Kidney capillary endothelial cell (primary cell): ENCODE data around the gene NTHL1.
"Not testable (repeated sequence)": the region's sequence is repeated elsewhere in the genome, so short reads cannot be mapped to it uniquely, and the experiment has no call there.

Experiments used
- DNase-seq: peaks from one replicate; pipeline ENCODE4 v3.0.0-alpha.2; 2018; ENCODE audit warnings: low spot score

The NTHL1 gene

GRCh38 chr16:2040787-2041522 lies 6.7 kb downstream of the NTHL1 start:
- no peak for DNase-seq

- DNase-seq, result no peak
These were observed 7.4 kb downstream of the NTHL1 start for GRCh38 chr16:2040041-2040786.

DNA sequence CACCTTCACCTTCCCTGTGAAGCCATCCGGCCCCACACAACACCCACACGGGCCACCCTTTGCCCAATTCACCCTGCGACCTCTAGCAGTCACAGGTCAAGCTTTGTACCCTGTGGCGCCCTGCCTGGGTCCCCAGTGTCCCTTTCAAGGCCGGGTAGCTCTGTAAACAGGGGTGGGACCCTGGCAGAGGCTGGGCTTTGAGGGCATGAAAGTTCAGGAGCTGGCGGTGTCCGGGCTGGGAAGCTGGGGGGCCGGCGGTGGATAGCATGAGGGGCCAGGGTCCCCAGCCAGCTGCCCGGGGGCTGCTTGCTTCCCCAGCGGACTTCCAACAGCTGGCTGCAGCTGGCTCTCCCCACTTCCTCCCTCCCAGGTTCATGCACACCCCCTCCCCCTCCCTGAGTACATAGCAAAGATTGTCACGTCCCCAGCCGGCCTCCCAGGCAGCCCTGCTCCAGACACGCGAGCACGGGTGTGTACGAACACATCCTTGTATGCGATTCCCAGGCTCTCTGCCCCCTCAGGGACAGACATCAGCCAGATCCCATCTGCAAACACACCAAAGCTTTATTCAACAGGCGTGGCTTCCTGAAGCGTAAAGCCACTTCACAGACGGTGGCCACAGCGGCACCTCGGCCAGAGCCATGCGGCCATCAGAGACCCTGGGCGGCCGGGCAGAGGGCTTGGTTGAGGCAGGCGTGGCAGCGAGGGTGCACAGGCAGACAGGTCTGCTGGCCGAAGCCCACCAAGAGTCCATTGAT lies 8.2 kb downstream of the NTHL1 start:
- DNase-seq, result no peak

DNA sequence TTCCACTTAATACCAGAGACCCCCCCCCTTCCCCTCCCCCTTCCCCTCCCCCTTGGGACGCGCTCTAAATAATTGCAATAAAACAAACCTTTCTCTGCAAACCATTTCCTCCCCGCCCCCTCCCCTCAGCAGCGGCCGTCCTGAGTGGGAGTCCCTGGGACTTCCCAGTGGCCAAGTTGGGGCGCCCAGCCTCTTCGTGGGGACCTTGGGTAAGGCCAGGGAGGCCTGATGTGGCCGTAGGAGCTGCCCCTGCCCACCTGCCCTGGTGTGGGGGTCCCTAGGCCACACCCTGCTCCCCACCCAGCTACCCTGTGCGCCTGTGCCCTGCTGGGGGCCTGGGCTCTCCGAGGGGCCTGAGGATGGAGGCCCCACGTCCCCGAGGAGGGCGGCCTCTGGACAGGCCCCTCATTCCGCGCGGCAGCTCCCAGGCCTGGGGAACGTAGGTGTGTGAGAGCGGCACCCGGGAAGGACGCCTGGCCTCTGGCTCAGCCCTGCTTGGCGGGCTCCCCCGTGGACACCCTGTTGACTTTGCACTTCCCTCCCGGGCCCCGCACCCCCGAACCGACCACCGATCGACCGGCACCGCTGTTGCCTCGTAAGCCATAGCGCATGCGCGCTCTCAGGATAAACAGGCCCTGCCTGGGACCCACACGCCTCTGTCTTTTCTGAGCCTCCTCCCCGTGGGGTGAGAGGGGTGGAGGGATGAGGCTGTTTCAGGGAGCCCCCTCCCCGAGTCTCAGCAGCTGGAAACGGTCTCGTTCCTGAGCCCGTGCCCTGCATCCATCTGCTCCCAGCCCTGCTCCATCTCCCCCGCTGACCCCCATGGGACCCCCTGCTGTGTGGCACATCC lies 9.0 kb downstream of the NTHL1 start:
- no peak for DNase-seq

GRCh38 chr16:2037647-2038381 lies 9.8 kb downstream of the NTHL1 start:
- no peak for DNase-seq

DNA sequence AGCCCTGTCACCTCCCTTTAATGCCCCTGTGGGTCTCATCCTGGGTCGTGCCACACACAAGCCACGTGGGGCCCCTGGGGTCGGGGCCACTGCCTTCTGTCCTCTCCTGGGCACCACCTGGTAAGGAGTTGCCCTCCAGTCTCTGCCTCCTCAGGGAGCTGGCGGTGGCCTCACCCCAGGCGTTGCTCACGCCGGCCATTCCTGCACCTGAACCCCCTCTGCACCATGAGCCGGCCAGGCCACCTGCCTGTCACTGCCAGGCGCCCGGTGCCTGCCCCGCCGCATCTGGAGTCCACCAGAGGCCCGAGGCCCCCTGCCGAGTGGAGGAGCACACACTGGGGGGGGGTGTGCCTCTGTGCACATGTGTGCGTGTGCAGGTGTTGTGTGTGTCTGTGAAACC lies 10.5 kb downstream of the NTHL1 start:
- DNase-seq, result no peak

- DNase-seq, result no peak
These were observed 11.3 kb downstream of the NTHL1 start for GRCh38 chr16:2036200-2036966.

- DNase-seq, result no peak
These were observed 12.0 kb downstream of the NTHL1 start for GRCh38 chr16:2035431-2036199.

DNA sequence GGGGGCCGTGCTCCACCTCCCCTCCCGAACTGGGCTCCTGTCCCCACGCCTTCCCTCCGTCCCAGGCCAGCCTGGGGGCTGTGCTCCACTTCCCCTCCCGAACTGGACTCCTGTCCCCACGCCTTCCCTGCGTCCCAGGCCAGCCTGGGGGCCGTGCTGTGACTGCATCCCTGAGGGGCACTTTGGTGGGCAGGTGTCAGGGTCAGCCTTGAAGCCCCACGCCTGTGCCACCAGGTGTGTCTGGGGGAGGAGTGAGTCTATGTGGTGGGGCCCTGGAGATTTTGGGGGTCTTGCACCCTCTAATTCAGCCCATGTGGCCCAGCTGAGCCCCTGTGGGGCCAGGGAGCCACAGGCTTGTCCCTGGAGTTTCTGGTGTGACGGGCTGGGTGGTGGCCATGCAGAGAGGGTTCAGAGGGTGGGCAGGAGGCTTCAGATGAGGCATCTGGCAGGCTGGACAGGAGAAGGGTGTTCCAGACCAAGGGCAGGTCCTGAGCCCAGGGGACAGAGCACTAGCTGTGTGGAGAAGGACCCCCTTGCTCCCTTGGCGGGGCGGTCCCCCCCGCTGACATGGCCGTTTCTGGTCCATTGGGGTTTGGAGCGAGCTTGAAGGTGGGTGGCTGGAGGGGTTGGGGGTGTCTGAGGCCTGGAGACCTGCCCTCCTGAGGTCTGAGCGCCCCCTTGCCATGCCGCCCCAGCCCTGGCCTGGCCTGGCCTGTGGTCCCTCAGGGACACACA lies 12.8 kb downstream of the NTHL1 start:
- no peak for DNase-seq

- DNase-seq, result not testable (repeated sequence)
These were observed 13.5 kb downstream of the NTHL1 start for GRCh38 chr16:2033909-2034695.

- no peak for DNase-seq
These were observed 14.4 kb downstream of the NTHL1 start for GRCh38 chr16:2033057-2033908.

DNA sequence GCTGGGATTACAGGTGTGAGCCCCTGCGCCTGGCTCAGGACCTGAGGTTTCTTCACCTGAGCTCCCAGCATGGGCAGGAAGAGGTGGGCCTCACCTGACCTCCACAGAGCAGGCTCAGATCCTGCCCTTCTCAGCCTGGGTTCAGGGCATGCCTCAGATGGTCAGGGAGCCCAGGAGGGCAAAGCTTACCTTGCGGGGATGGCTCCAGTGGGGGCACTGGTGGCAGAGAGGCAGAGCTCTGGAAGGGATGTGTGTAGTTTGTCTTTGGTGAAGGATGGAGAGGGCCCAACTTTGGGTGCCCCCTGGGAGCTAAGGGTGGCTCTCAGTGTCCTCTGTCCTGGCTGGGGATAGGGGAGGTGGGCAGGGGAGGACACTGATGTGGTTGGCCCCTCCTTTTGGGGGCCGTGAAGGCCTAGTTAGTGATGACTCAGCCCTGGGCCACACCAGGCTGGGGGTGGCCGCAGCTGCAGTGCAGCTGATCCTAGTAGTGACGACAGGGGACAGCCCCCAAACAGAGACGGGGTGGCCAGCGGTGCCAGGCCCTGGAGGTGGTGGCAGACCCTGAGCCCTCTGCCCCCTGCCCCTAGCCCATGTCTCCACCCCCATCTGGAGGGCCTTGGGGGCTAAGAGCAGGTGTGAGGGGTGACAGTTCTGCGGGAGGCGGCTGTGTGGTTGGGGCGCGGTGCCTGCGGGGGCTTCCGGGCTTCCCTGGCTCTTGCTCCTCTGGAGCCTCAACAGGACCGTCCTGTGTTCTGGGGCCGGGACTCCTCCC lies 15.2 kb downstream of the NTHL1 start:
- DNase-seq, result no peak

- no peak for DNase-seq
These were observed 16.5 kb downstream of the NTHL1 start for GRCh38 chr16:2031081-2031577.

DNA sequence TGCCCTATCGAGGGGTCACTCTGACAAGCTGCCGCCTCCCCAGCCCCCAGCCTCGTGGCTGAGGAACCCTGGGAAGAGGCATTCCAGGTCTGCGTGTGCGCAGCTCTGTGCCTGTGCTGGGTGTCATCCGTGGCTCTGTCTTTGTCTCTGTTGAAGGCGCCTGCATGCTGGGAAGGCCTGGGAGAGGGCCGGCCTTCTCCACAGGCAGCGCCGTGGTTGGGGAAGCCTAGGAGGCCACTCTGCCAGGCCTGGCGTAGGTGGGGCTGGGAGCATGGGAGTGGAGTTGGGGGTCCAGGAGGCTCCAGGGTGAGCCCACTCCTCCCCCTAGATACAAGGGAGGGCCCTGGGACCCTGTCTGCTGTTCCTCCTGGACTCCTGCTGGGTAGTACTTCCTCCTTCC lies 17.6 kb downstream of the NTHL1 start:
- DNase-seq, result no peak

- DNase-seq, result no peak
These were observed 18.3 kb downstream of the NTHL1 start for GRCh38 chr16:2029350-2029749.

- no peak for DNase-seq
These were observed 18.9 kb downstream of the NTHL1 start for GRCh38 chr16:2028620-2029220.
